Body of pancreas (tissue), 4 donors: Measurements from ENCODE around the gene PKP4. TPM values are rescaled to one million over a fixed set of nuclear protein-coding genes. Genes with fewer than 3 reads are reported as not detected.

Experiments
- ATAC-seq: fragments of 150-250 bp; one replicate; pipeline ENCODE4 v1.9.1; 2016
- DNase-seq, 4 donors: peaks; one replicate each; pipeline ENCODE4 v3.0.0-alpha.2; 2019
- H3K27ac ChIP-seq, 4 donors: fragments of 200-600 bp; sonication (generic); 1 replicate in 3 of 4; 2 replicates in 1 of 4; pipeline versions ENCODE4 v1.5.1 to v1.6.1; 2016 to 2019; ENCODE audit warnings: mild to moderate bottlenecking in 1 of 4, mixed read lengths in 1 of 4, moderate library complexity in 1 of 4
- H3K27me3 ChIP-seq, 2 donors: fragments of 200-600 bp; sonication (generic); one replicate each; pipeline ENCODE4 v1.6.0; 2016; ENCODE audit warnings: mild to moderate bottlenecking in 1 of 2
- H3K36me3 ChIP-seq, 2 donors: fragments of 200-600 bp; sonication (generic); replicated peaks in 1 of 2; 2 replicates each; pipeline ENCODE4 v1.5.1; 2016; ENCODE audit warnings: low read depth in 2 of 2; ENCODE audit not compliant: insufficient read depth in 1 of 2
- H3K4me1 ChIP-seq: fragments of 200-600 bp; sonication (generic); one replicate; pipeline ENCODE4 v1.6.0; 2016
- H3K4me3 ChIP-seq, 2 donors: fragments of 200-600 bp; sonication (generic); 1 replicate in 1 of 2; 2 replicates in 1 of 2; pipeline ENCODE4 v1.5.1; 2016 to 2019
- H3K9me3 ChIP-seq, 3 donors: fragments of 200-600 bp; sonication (generic); 1 replicate in 2 of 3; 2 replicates in 1 of 3; pipeline ENCODE4 v1.5.1; 2016
- POLR2A ChIP-seq, 3 donors: fragments of 450-650 bp; IDR thresholded peaks; one replicate each; pipeline ENCODE4 v1.6.1; 2016; ENCODE audit warnings: antibody characterized with exemption in 3 of 3, mild to moderate bottlenecking in 2 of 3
- WGBS, 2 donors: methylation state at CpG; one replicate each; pipeline ENCODE4 v1.1.5; 2017; 5-methylcytosine and 5-hydroxymethylcytosine counted together
- intact Hi-C: fragments of 100-400 bp; cut with DNase I; formaldehyde crosslinking; loops from one replicate; pipeline ENCODE4 v1.15.1; 2023
- total RNA-seq, 2 donors: library from RNA; depleted of rRNA; stranded (reverse); fragments of >200 nt; gene quantifications; one replicate each; pipeline ENCODE4 v1.1.0, GENCODE V29; 2016
- TF ChIP-seq, protein P1 (sequence below), 7 experiments: fragments of 450-650 bp in 4 of 7; fragments of 200-600 bp in 3 of 7; sonication (generic) in 3 of 7; IDR thresholded peaks; one replicate each; pipeline ENCODE4 v1.5.1; 2016 to 2019; ENCODE audit warnings: antibody characterized with exemption in 7 of 7

PKP4 gene
- total RNA-seq, 2 donors from 2014 or later = 36.3 to 50.1 TPM

DNA sequence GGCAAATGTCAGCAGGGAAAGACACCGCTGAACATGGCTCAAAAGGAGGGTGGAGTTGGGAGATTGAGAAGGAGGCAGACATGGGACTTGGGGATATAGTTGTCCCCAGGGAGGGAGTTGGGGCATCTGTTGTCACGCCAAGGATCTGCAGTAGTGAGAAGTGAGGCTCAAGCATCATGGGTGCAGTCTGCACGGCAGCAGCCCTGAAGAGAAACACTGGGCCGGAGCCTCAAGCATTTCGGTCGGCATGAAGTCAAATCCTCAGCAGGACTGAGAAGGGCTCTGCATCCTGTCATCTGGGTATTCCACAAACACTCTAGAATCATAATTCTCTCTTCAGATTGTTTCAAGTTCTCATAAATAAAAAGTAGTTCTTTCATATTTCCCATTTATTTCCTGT lies 205.7 kb downstream of the PKP4 start:
- H3K36me3 ChIP-seq = peaks cover 0 to 4% of the 10 kb centered on the region in 2 donors

DNA sequence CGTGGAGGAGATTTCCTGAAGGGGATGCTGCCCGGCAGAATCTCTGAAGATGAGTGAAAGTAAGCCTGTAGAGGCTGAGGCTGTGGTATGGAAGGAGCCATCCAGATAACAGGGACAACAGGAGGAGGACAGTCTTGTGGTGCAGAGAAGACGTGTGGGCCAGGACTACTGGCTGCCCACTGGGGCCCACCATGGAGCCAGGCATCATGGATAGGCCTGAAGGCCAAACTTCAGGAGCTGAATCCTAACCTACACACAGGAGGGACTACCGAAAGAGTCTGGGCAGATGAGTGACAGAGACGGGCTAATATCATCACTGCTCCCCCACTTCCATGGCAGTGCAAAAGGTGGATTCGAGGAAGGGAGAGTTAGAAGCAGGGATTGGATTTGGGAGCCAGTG lies 207.0 kb downstream of the PKP4 start:
- H3K36me3 ChIP-seq = peaks cover 0 to 6% of the 10 kb centered on the region in 2 donors
- no peaks in the 10 kb centered on the region for H3K27me3 ChIP-seq
- no peak overlapping the region for H3K27ac ChIP-seq
- intact Hi-C loops = no loop called here
- no peaks in the 10 kb centered on the region for H3K9me3 ChIP-seq
- H3K4me1 ChIP-seq = peaks cover 3% of the 10 kb centered on the region
- 93 to 96% methylated on average over 6 of the region's 6 CpGs for WGBS, 2 donors
- TF ChIP-seq, protein P1, sequence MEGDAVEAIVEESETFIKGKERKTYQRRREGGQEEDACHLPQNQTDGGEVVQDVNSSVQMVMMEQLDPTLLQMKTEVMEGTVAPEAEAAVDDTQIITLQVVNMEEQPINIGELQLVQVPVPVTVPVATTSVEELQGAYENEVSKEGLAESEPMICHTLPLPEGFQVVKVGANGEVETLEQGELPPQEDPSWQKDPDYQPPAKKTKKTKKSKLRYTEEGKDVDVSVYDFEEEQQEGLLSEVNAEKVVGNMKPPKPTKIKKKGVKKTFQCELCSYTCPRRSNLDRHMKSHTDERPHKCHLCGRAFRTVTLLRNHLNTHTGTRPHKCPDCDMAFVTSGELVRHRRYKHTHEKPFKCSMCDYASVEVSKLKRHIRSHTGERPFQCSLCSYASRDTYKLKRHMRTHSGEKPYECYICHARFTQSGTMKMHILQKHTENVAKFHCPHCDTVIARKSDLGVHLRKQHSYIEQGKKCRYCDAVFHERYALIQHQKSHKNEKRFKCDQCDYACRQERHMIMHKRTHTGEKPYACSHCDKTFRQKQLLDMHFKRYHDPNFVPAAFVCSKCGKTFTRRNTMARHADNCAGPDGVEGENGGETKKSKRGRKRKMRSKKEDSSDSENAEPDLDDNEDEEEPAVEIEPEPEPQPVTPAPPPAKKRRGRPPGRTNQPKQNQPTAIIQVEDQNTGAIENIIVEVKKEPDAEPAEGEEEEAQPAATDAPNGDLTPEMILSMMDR (IDR thresholded peaks at IDR 0.05) = no peak
- TF ChIP-seq POLR2A (IDR thresholded peaks at IDR 0.05) = no peak
- H3K4me3 ChIP-seq = no peak overlapping the region
- no peak for DNase-seq
- ATAC-seq = no peak

More for the DNA sequence above, 205.7 kb downstream of the PKP4 start:
- Histone ChIP-seq H3K4me3 (no peak overlapping the region), H3K27ac (no peak overlapping the region), H3K27me3 (no peaks in the 10 kb centered on the region), H3K4me1 (no peaks in the 10 kb centered on the region), H3K9me3 (no peaks in the 10 kb centered on the region)
- 88 to 93% methylated on average over 6 of the region's 6 CpGs for WGBS, 2 donors
- intact Hi-C loops = no loop called here
- DNase-seq (no peak), ATAC-seq (no peak)
- TF ChIP-seq POLR2A (IDR thresholded peaks at IDR 0.05) = no peak

DNA sequence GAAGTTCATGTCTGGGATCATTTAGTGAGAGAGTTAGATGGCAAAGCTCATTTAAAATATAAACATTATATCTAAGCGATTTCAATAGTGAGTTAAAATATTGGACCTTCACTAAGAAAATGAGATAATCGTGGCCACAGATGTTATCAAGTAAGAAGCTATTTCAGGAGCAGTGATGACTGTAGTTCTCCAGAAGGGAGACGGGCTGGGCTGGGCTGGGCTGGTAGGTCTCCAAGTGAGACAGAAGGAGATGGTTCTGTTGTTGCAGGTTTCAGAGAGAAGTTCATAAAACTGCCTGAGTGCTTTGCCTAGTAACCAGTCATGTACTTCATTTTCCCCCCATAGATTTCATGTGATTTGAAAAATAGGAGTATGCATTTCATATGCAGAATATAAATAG lies 208.2 kb downstream of the PKP4 start:
- WGBS, 2 donors = 73% methylated on average over 3 of the region's 3 CpGs
- intact Hi-C loops = no loop called here
- no peaks in the 10 kb centered on the region for H3K27me3 ChIP-seq
- no peak overlapping the region for H3K4me3 ChIP-seq
- H3K9me3 ChIP-seq = no peaks in the 10 kb centered on the region
- TF ChIP-seq, protein P1 (IDR thresholded peaks at IDR 0.05) = no peak
- no peak for TF ChIP-seq POLR2A (IDR thresholded peaks at IDR 0.05)
- H3K27ac ChIP-seq = no peak overlapping the region
- ATAC-seq (no peak), DNase-seq (no peak)
- peaks cover 0 to 6% of the 10 kb centered on the region in 2 donors for H3K36me3 ChIP-seq
- H3K4me1 ChIP-seq = peaks cover 3% of the 10 kb centered on the region

GRCh38 chr2:158665536-158666302 lies 209.0 kb downstream of the PKP4 start:
- intact Hi-C loops = no loop called here
- Histone ChIP-seq H3K9me3 (no peaks in the 10 kb centered on the region), H3K4me3 (no peak overlapping the region), H3K27me3 (no peaks in the 10 kb centered on the region), H3K27ac (no peak overlapping the region), H3K36me3 (peaks cover 0 to 6% of the 10 kb centered on the region in 2 donors), H3K4me1 (peaks cover 3% of the 10 kb centered on the region)
- WGBS, 2 donors = 63 to 67% methylated on average over 5 of the region's 5 CpGs
- ATAC-seq (no peak), DNase-seq (no peak)
- no peak for TF ChIP-seq POLR2A (IDR thresholded peaks at IDR 0.05)
- TF ChIP-seq, protein P1 (IDR thresholded peaks at IDR 0.05) = no peak

DNA sequence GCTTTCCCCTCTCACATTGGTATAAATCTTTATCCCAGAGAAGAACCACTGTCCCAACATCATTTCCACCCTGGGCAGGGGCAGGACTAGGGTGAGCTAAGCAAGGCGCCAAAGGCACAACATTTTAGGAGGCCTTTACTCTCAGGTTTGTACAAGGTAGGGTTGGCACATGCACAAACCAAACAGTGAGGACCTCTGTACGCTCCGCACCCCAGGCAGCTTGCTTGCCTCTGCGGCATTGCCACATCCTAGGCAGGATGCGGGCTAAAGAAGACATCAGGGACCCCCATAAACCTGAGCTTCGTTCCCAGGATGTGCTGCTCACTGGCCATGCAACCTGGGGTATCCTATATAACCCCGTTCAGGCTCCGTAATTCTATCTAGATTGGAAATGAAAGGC lies 210.2 kb downstream of the PKP4 start:
- DNase-seq = no peak
- H3K36me3 ChIP-seq = peaks cover 0 to 6% of the 10 kb centered on the region in 2 donors
- H3K27ac ChIP-seq = no peak overlapping the region

More for the DNA sequence above, 210.2 kb downstream of the PKP4 start:
- 89 to 97% methylated on average over 8 of the region's 8 CpGs for WGBS, 2 donors
- no peak for TF ChIP-seq POLR2A (IDR thresholded peaks at IDR 0.05)
- TF ChIP-seq, protein P1 (IDR thresholded peaks at IDR 0.05) = no peak
- no peak for ATAC-seq
- H3K4me1 ChIP-seq = peaks cover 3% of the 10 kb centered on the region
- H3K4me3 ChIP-seq = no peak overlapping the region
- H3K27me3 ChIP-seq = no peaks in the 10 kb centered on the region
- intact Hi-C loops = no loop called here
- H3K9me3 ChIP-seq = no peaks in the 10 kb centered on the region
